A549 (cell line): ENCODE data around the gene NHLRC2. TPM values are rescaled to one million over a fixed set of nuclear protein-coding genes. Genes with fewer than 3 reads are reported as not detected.

Source experiments
- ATAC-seq, 2 experiments: fragments of 200-7000 bp in 1 of 2; fragments of >200 bp in 1 of 2; cut with Nextera tagmentation in 1 of 2; cut with Tn5 transposase in 1 of 2; 3 replicates each; pipeline versions ENCODE4 v1.8.0 to v1.9.1; 2018 to 2020; ENCODE audit warnings: mild to moderate bottlenecking in 1 of 2, moderate library complexity in 1 of 2
- CTCF ChIA-PET: fragments of 300-600 bp; sonication (Branson Sonifier 250); formaldehyde crosslinking; extraction: SDS; loops from one replicate; lab custom pipeline; 2021; ENCODE audit warnings: antibody characterized with exemption, inconsistent platforms; lab: Yijun Ruan, JAX
- POLR2A ChIA-PET: fragments of 350-600 bp; formaldehyde crosslinking; extraction: SDS; loops from one replicate; lab custom pipeline; 2021; ENCODE audit warnings: antibody characterized with exemption, inconsistent platforms; lab: Yijun Ruan, JAX
- DNase-seq, 2 experiments: peaks; one replicate each; pipeline versions ENCODE4 v3.0.0 to v3.0.0-alpha.2; 2011 to 2016; ENCODE audit warnings: low read depth in 1 of 2, low spot score in 1 of 2
- FAIRE-seq: peaks from 2 replicates; lab custom pipeline; 2011; peaks lifted over from hg19 to GRCh38; lab: Jason Lieb, UNC
- H3K27ac ChIP-seq, 2 experiments: fragments of >200 bp; sonication (Bioruptor Twin); formaldehyde crosslinking; 3 replicates each; pipeline ENCODE4 v1.5.1; 2016 to 2017
- H3K4me1 ChIP-seq: fragments of >200 bp; sonication (Bioruptor Twin); formaldehyde crosslinking; 3 replicates; pipeline ENCODE4 v1.6.1; 2016
- H3K4me2 ChIP-seq: fragments of >200 bp; sonication (Bioruptor Twin); formaldehyde crosslinking; 3 replicates; pipeline ENCODE4 v1.6.1; 2016
- H3K4me3 ChIP-seq: fragments of >200 bp; sonication (Bioruptor Twin); formaldehyde crosslinking; 3 replicates; pipeline ENCODE4 v1.5.1; 2016
- H3K9me3 ChIP-seq: fragments of >200 bp; sonication (Bioruptor Twin); formaldehyde crosslinking; 3 replicates; pipeline ENCODE4 v1.6.1; 2016
- CBX8 ChIP-seq: fragments of 200-600 bp; sonication (generic); IDR thresholded peaks from 2 replicates; pipeline ENCODE4 v1.6.1; 2016
- EHF ChIP-seq: fragments of 250-450 bp; sonication (Bioruptor Pico); IDR thresholded peaks from 2 replicates; pipeline ENCODE4 v1.5.0; 2020; ENCODE audit warnings: mild to moderate bottlenecking
- ESRRA ChIP-seq: fragments of 150-350 bp; IDR thresholded peaks from 2 replicates; pipeline ENCODE4 v1.6.1; 2014; ENCODE audit warnings: mild to moderate bottlenecking, low read length, borderline replicate concordance
- GATA3 ChIP-seq: IDR thresholded peaks from 2 replicates; pipeline ENCODE4 v1.6.1; 2012; ENCODE audit warnings: borderline replicate concordance
- HDAC2 ChIP-seq: fragments of 200-600 bp; sonication (generic); IDR thresholded peaks from 2 replicates; pipeline ENCODE4 v1.6.1; 2016
- HOXB13 ChIP-seq: fragments of 250-450 bp; sonication (Bioruptor Pico); IDR thresholded peaks from 2 replicates; pipeline ENCODE4 v1.5.0; 2020; ENCODE audit warnings: low read depth, mild to moderate bottlenecking, moderate library complexity
- KDM5A ChIP-seq: fragments of 200-600 bp; sonication (generic); IDR thresholded peaks from 2 replicates; pipeline ENCODE4 v1.6.1; 2016; ENCODE audit warnings: antibody characterized with exemption, mild to moderate bottlenecking
- MAZ ChIP-seq: fragments of 150-350 bp; IDR thresholded peaks from 2 replicates; pipeline ENCODE4 v1.6.1; 2014; ENCODE audit warnings: antibody characterized with exemption, low read depth, low read length, borderline replicate concordance
- RCOR1 ChIP-seq: fragments of 150-350 bp; IDR thresholded peaks from 2 replicates; pipeline ENCODE4 v1.6.1; 2014; ENCODE audit warnings: antibody characterized with exemption, low read length, low read depth
- RFX5 ChIP-seq: fragments of 450-650 bp; IDR thresholded peaks from 2 replicates; pipeline ENCODE4 v1.7.1; 2014; ENCODE audit warnings: antibody characterized with exemption, mild to moderate bottlenecking, moderate library complexity
- RNF2 ChIP-seq: fragments of 200-600 bp; sonication (generic); IDR thresholded peaks from 2 replicates; pipeline ENCODE4 v1.6.1; 2016; ENCODE audit warnings: low read depth, mild to moderate bottlenecking, antibody characterized with exemption, moderate library complexity, borderline replicate concordance
- TFCP2L1 ChIP-seq: fragments of 250-450 bp; sonication (Bioruptor Pico); IDR thresholded peaks from 2 replicates; pipeline ENCODE4 v1.5.0; 2021; ENCODE audit warnings: mild to moderate bottlenecking
- ZFP36 ChIP-seq: fragments of 450-650 bp; IDR thresholded peaks from 2 replicates; pipeline ENCODE4 v1.6.1; 2014; ENCODE audit warnings: borderline replicate concordance; ENCODE audit not compliant: partially characterized antibody
- ZSCAN20 ChIP-seq: fragments of 250-450 bp; sonication (Bioruptor Pico); IDR thresholded peaks from 2 replicates; pipeline ENCODE4 v1.8.0; 2022; ENCODE audit warnings: mild to moderate bottlenecking, moderate library complexity
- WGBS: methylation state at CpG from one replicate; pipeline ENCODE4 v1.1.6; 2017; ENCODE audit errors: missing lambda C conversion rate; 5-methylcytosine and 5-hydroxymethylcytosine counted together
- polyA plus RNA-seq, 4 experiments: library from polyadenylated mRNA; depleted of rRNA in 3 of 4; stranded (reverse); fragments of >200 nt; fragmentation: RNase III in 1 of 4; extraction: RNeasy Plus Mini Kit Qiagen cat#74134 plus additional on column Dnase treatment in 1 of 4; gene quantifications; 2 replicates in 3 of 4; 3 replicates in 1 of 4; pipeline ENCODE4 v1.2.3, GENCODE V29; 2011 to 2017
- TF ChIP-seq, protein P1 (sequence below): IDR thresholded peaks from 2 replicates; pipeline ENCODE4 v1.6.1; 2012
- TF ChIP-seq, protein P2 (sequence below): IDR thresholded peaks from 2 replicates; pipeline ENCODE4 v1.6.1; 2012; ENCODE audit warnings: low read depth, borderline replicate concordance
- TF ChIP-seq, protein P3 (sequence below): IDR thresholded peaks from 2 replicates; pipeline ENCODE4 v1.6.1; 2012
- TF ChIP-seq, protein P4 (sequence below): fragments of >200 bp; sonication (Bioruptor Twin); formaldehyde crosslinking; IDR thresholded peaks from 3 replicates; pipeline ENCODE4 v1.6.1; 2016
- TF ChIP-seq, protein P5 (sequence below): fragments of 150-350 bp; IDR thresholded peaks from 2 replicates; pipeline ENCODE4 v1.6.1; 2014; ENCODE audit warnings: low read depth, mild to moderate bottlenecking, low read length
- TF ChIP-seq, protein P6 (sequence below): fragments of >200 bp; sonication (Bioruptor Twin); formaldehyde crosslinking; IDR thresholded peaks from 3 replicates; pipeline ENCODE4 v1.5.1; 2016
- TF ChIP-seq, protein P7 (sequence below): fragments of 450-650 bp; IDR thresholded peaks from 2 replicates; pipeline ENCODE4 v1.6.1; 2014; ENCODE audit warnings: antibody characterized with exemption

NHLRC2 gene
- polyA plus RNA-seq, 2 of the 4 experiments (the other 2 are of a cell fraction) = 4.9 to 17.3 TPM

DNA sequence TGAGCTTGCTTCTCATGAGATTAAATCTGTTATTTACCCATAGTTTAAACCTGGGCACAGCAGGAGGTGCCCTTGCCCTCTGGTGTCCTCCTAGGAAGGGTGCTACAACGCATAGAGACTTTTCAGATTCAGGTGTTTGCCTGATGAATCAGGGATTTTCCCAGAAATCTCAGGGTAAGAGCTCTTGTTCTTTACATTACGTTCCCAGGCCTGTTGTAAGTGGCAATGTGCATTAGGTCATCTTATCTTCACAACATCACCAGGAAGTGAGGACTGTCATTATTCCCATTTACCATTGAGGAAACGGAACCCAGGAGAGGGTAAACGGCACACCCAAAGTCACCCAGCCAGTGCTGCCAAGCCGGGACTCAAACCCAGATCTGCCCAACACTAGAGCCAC lies 73.0 kb downstream of the NHLRC2 start:
- FAIRE-seq = no peak
- H3K4me1 ChIP-seq = no peaks in the 10 kb centered on the region
- POLR2A ChIA-PET = no interaction called here
- H3K4me2 ChIP-seq = no peak overlapping the region
- H3K4me3 ChIP-seq = no peak overlapping the region
- no peak for DNase-seq
- CTCF ChIA-PET = interaction anchor here (0.8 kb wide), 1 partner anchor 18 kb away, joined by 3 read pairs; no protein-coding TSS in a partner anchor
- H3K27ac ChIP-seq = no peak overlapping the region
- peaks cover 12% of the 10 kb centered on the region; the same call in 1 of the 3 replicates for H3K9me3 ChIP-seq
- ATAC-seq = no peak
- WGBS = 77% methylated on average over 5 of the region's 5 CpGs
- TF ChIP-seq CBX8 (no peak), EHF (CRISPR knock-in tag) (no peak)

DNA sequence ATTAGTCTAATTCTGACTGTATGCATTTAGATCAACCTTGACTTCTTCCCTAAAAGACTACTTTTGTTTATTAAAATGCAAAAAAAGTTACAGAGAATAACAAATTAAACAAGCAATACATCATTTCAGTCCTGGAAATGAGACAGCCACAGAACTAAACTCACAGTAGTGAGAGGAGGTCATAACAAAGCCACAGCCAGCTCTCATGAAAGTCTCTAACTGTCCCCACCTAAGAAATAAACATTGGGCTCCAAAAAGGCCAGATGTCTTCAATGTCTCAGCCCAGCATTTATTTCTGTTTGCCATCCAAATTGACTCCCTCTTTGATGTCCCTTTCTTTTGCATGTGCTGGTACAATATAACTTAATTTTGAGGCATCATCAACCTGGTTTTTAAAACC lies 74.4 kb downstream of the NHLRC2 start:
- FAIRE-seq = no peak
- POLR2A ChIA-PET = no interaction called here
- TF ChIP-seq GATA3 (no peak), RFX5 (no peak), RCOR1 (no peak), HOXB13 (CRISPR knock-in tag) (no peak), TFCP2L1 (no peak), ZSCAN20 (CRISPR knock-in tag) (no peak), KDM5A (no peak)
- TF ChIP-seq, protein P1, sequence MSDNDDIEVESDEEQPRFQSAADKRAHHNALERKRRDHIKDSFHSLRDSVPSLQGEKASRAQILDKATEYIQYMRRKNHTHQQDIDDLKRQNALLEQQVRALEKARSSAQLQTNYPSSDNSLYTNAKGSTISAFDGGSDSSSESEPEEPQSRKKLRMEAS = no peak
- TF ChIP-seq, protein P2, sequence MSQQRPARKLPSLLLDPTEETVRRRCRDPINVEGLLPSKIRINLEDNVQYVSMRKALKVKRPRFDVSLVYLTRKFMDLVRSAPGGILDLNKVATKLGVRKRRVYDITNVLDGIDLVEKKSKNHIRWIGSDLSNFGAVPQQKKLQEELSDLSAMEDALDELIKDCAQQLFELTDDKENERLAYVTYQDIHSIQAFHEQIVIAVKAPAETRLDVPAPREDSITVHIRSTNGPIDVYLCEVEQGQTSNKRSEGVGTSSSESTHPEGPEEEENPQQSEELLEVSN = no peak

DNA sequence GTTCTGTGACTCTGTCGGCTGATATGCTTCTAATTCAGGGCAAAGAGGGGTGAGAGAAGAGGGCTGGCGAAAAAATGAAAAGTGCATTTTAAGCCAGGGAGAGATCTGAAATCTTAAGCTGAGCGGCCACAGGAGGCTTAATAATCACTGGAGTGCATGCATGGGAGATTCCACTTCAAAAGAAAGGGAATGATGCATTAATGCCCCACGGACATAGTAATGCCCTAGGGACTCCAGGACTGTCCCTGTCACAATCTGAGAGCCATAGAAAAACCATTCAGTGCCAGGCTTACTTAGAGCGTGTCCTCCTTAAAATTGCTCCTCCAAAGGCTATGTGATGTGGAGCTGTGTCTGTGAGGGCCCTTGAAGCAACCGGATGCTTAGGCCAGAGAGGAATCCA lies 75.1 kb downstream of the NHLRC2 start:
- POLR2A ChIA-PET = no interaction called here
- no peak for FAIRE-seq

More for the DNA sequence above, 74.4 kb downstream of the NHLRC2 start:
- Histone ChIP-seq H3K9me3 (peaks cover 12% of the 10 kb centered on the region; the same call in 1 of the 3 replicates), H3K4me3 (no peak overlapping the region), H3K4me1 (no peaks in the 10 kb centered on the region), H3K27ac (no peak overlapping the region), H3K4me2 (no peak overlapping the region)
- DNase-seq (no peak), ATAC-seq (no peak)
- CTCF ChIA-PET = no interaction called here

DNA sequence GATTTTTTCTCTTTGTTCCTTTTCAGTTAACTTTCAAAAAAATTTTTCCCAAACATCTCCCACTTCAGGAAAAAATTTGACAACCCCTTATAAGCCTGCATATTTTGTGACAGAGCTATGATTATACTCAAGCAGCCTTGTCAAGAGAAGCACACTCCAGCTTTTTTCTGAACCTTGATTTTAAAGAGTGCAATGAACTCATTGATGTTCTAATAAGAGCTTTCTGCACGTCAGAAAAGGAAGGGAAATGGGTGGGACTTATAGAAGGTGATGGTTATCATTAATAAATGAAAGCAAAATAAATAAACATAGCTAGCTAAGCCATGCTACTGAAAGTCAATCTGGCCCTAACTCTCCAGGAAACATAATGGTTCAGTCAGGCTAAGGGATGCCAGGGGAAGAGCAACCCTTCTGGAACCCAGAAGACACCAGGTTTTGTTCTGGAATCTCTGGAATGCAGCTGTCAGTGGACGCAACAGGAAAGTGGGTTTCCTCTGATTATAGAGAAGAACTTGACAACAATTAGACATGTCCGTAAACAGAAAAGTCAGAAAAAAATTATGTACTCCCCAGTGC lies 76.1 kb downstream of the NHLRC2 start:
- H3K4me2 ChIP-seq = no peak overlapping the region
- no peak for ATAC-seq
- no peak for FAIRE-seq
- 78% methylated on average over 3 of the region's 3 CpGs for WGBS
- no peak overlapping the region for H3K27ac ChIP-seq
- H3K4me1 ChIP-seq = no peaks in the 10 kb centered on the region
- ChIA-PET CTCF (interaction anchor here (0.9 to 1.4 kb wide), 2 partner anchors 8 to 39 kb away, joined by 3 read pairs; no protein-coding TSS in a partner anchor), POLR2A (no interaction called here)
- H3K4me3 ChIP-seq = no peak overlapping the region
- H3K9me3 ChIP-seq = no peaks in the 10 kb centered on the region
- DNase-seq = no peak
- TF ChIP-seq, protein P3, sequence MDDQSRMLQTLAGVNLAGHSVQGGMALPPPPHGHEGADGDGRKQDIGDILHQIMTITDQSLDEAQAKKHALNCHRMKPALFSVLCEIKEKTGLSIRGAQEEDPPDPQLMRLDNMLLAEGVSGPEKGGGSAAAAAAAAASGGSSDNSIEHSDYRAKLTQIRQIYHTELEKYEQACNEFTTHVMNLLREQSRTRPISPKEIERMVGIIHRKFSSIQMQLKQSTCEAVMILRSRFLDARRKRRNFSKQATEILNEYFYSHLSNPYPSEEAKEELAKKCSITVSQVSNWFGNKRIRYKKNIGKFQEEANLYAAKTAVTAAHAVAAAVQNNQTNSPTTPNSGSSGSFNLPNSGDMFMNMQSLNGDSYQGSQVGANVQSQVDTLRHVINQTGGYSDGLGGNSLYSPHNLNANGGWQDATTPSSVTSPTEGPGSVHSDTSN = no peak
- TF ChIP-seq, protein P4, sequence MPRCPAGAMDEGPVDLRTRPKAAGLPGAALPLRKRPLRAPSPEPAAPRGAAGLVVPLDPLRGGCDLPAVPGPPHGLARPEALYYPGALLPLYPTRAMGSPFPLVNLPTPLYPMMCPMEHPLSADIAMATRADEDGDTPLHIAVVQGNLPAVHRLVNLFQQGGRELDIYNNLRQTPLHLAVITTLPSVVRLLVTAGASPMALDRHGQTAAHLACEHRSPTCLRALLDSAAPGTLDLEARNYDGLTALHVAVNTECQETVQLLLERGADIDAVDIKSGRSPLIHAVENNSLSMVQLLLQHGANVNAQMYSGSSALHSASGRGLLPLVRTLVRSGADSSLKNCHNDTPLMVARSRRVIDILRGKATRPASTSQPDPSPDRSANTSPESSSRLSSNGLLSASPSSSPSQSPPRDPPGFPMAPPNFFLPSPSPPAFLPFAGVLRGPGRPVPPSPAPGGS = no peak
- no peak for TF ChIP-seq ESRRA
- TF ChIP-seq, protein P5, sequence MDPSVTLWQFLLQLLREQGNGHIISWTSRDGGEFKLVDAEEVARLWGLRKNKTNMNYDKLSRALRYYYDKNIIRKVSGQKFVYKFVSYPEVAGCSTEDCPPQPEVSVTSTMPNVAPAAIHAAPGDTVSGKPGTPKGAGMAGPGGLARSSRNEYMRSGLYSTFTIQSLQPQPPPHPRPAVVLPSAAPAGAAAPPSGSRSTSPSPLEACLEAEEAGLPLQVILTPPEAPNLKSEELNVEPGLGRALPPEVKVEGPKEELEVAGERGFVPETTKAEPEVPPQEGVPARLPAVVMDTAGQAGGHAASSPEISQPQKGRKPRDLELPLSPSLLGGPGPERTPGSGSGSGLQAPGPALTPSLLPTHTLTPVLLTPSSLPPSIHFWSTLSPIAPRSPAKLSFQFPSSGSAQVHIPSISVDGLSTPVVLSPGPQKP = no peak
- TF ChIP-seq, protein P6, sequence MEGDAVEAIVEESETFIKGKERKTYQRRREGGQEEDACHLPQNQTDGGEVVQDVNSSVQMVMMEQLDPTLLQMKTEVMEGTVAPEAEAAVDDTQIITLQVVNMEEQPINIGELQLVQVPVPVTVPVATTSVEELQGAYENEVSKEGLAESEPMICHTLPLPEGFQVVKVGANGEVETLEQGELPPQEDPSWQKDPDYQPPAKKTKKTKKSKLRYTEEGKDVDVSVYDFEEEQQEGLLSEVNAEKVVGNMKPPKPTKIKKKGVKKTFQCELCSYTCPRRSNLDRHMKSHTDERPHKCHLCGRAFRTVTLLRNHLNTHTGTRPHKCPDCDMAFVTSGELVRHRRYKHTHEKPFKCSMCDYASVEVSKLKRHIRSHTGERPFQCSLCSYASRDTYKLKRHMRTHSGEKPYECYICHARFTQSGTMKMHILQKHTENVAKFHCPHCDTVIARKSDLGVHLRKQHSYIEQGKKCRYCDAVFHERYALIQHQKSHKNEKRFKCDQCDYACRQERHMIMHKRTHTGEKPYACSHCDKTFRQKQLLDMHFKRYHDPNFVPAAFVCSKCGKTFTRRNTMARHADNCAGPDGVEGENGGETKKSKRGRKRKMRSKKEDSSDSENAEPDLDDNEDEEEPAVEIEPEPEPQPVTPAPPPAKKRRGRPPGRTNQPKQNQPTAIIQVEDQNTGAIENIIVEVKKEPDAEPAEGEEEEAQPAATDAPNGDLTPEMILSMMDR = no peak

More for the DNA sequence above, 75.1 kb downstream of the NHLRC2 start:
- Histone ChIP-seq H3K27ac (no peak overlapping the region), H3K4me1 (no peaks in the 10 kb centered on the region), H3K4me3 (no peak overlapping the region), H3K9me3 (peaks cover 9% of the 10 kb centered on the region; the same call in 1 of the 3 replicates), H3K4me2 (no peak overlapping the region)
- TF ChIP-seq, protein P5 = no peak
- TF ChIP-seq MAZ (no peak), ZFP36 (no peak), HDAC2 (no peak), GATA3 (no peak), RNF2 (no peak), RCOR1 (no peak)
- TF ChIP-seq, protein P7, sequence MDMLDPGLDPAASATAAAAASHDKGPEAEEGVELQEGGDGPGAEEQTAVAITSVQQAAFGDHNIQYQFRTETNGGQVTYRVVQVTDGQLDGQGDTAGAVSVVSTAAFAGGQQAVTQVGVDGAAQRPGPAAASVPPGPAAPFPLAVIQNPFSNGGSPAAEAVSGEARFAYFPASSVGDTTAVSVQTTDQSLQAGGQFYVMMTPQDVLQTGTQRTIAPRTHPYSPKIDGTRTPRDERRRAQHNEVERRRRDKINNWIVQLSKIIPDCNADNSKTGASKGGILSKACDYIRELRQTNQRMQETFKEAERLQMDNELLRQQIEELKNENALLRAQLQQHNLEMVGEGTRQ = no peak
- ATAC-seq (no peak), DNase-seq (no peak)
- WGBS = 70% methylated on average over 6 of the region's 6 CpGs
- CTCF ChIA-PET = interaction anchor here (1.4 kb wide), 1 partner anchor 38 kb away, joined by 3 read pairs; no protein-coding TSS in a partner anchor
